ENCODE measurements around the gene ST3GAL3.

ST3GAL3 gene

GRCh38 chr1:43937179-43937865 lies 230.0 kb downstream of the ST3GAL3 start (continued):
- TF ChIP-seq ZNF16 (tag by site-specific recombination; IDR thresholded peaks at IDR 0.05; ENCODE audit: low read depth), result no peak
- TF ChIP-seq ZFP3 (tag by site-specific recombination; IDR thresholded peaks at IDR 0.05; ENCODE audit: low read depth), result no peak
- no peak for TF ChIP-seq AEBP2 (tag by site-specific recombination; IDR thresholded peaks at IDR 0.05; ENCODE audit: borderline replicate concordance)
- no peak for TF ChIP-seq MYNN (tag by site-specific recombination; IDR thresholded peaks at IDR 0.05; ENCODE audit: borderline replicate concordance)

GRCh38 chr1:43938383-43938782 lies 231.0 kb downstream of the ST3GAL3 start:
- peaks cover 3% of the 10 kb centered on the region; the same call in 1 of the 2 replicates for H3K4me1 ChIP-seq (ENCODE audit: control insufficient read depth, insufficient read depth, low read length)
- POLR2A ChIA-PET, result no interaction called here
- TF ChIP-seq GLIS2 (tag by site-specific recombination; IDR thresholded peaks at IDR 0.05) (no peak), MYNN (tag by site-specific recombination; IDR thresholded peaks at IDR 0.05; ENCODE audit: borderline replicate concordance) (no peak), ZNF571 (tag by site-specific recombination; IDR thresholded peaks at IDR 0.05) (no peak), ZNF157 (tag by site-specific recombination; IDR thresholded peaks at IDR 0.05) (no peak), ZNF391 (tag by site-specific recombination; IDR thresholded peaks at IDR 0.05; ENCODE audit: borderline replicate concordance, low read depth) (no peak), ZNF16 (tag by site-specific recombination; IDR thresholded peaks at IDR 0.05; ENCODE audit: low read depth) (no peak), KLF1 (tag by site-specific recombination; IDR thresholded peaks at IDR 0.05) (no peak), TRIM28 (IDR thresholded peaks at IDR 0.05; ENCODE audit: borderline replicate concordance, low read length) (no peak), ZBTB20 (tag by site-specific recombination; IDR thresholded peaks at IDR 0.05) (no peak), SETDB1 (IDR thresholded peaks at IDR 0.05; ENCODE audit: insufficient read length, low read length) (no peak)

GRCh38 chr1:43938892-43939587 lies 231.7 kb downstream of the ST3GAL3 start:
- Histone ChIP-seq H3K4me3 (ENCODE audit: low read depth, low read length) (no peak overlapping the region), H3K27ac (ENCODE audit: extremely low read depth, low read depth, low read length) (no peak overlapping the region), H3K36me3 (ENCODE audit: control insufficient read depth in 2 of 2, insufficient read depth in 1 of 2, low read length in 2 of 2) (peaks cover 0 to 9% of the 10 kb centered on the region in 2 experiments; a peak in 1 of 3 replicates), H3K4me1 (ENCODE audit: control insufficient read depth, insufficient read depth, low read length) (0 out of 2 replicates have a peak, but pooled peaks cover under 1% of the 10 kb centered on the region), H3K9me3 (ENCODE audit: control insufficient read depth, insufficient read depth, low read depth, low read length) (no peaks in the 10 kb centered on the region)
- TF ChIP-seq ZNF660 (tag by site-specific recombination; IDR thresholded peaks at IDR 0.05) (no peak), ZNF571 (tag by site-specific recombination; IDR thresholded peaks at IDR 0.05) (no peak), SP3 (tag by site-specific recombination; IDR thresholded peaks at IDR 0.05) (no peak), ZNF529 (tag by site-specific recombination; IDR thresholded peaks at IDR 0.05; ENCODE audit: insufficient replicate concordance) (no peak), ZNF548 (tag by site-specific recombination; IDR thresholded peaks at IDR 0.05) (no peak), ZSCAN5A (tag by site-specific recombination; IDR thresholded peaks at IDR 0.05) (no peak), RBAK (tag by site-specific recombination; IDR thresholded peaks at IDR 0.05) (no peak), ZNF394 (tag by site-specific recombination; IDR thresholded peaks at IDR 0.05; ENCODE audit: borderline replicate concordance) (no peak), ZNF280D (tag by site-specific recombination; IDR thresholded peaks at IDR 0.05) (no peak), ZBTB48 (tag by site-specific recombination; IDR thresholded peaks at IDR 0.05) (no peak), ZNF350 (tag by site-specific recombination; IDR thresholded peaks at IDR 0.05) (no peak), ZNF473 (tag by site-specific recombination; IDR thresholded peaks at IDR 0.05) (no peak)
- TF ChIP-seq, protein P1, sequence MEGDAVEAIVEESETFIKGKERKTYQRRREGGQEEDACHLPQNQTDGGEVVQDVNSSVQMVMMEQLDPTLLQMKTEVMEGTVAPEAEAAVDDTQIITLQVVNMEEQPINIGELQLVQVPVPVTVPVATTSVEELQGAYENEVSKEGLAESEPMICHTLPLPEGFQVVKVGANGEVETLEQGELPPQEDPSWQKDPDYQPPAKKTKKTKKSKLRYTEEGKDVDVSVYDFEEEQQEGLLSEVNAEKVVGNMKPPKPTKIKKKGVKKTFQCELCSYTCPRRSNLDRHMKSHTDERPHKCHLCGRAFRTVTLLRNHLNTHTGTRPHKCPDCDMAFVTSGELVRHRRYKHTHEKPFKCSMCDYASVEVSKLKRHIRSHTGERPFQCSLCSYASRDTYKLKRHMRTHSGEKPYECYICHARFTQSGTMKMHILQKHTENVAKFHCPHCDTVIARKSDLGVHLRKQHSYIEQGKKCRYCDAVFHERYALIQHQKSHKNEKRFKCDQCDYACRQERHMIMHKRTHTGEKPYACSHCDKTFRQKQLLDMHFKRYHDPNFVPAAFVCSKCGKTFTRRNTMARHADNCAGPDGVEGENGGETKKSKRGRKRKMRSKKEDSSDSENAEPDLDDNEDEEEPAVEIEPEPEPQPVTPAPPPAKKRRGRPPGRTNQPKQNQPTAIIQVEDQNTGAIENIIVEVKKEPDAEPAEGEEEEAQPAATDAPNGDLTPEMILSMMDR (tag by site-specific recombination; IDR thresholded peaks at IDR 0.05), result no peak
- CTCF ChIA-PET, result interaction anchor here (1.6 to 12.4 kb wide), 3 partner anchors 106 to 175 kb away, joined by 5 to 555 read pairs (median 9); no protein-coding TSS in a partner anchor
- POLR2A ChIA-PET, result interaction anchor here (0.7 kb wide), 1 partner anchor 548 kb away, joined by 5 read pairs; no protein-coding TSS in a partner anchor

More at GRCh38 chr1:43938383-43938782, 231.0 kb downstream of the ST3GAL3 start:
- CTCF ChIA-PET, result interaction anchor here (0.6 to 12.4 kb wide), 4 partner anchors 107 to 213 kb away, joined by 3 to 555 read pairs (median 7); no protein-coding TSS in a partner anchor
- peaks cover 0 to 9% of the 10 kb centered on the region in 2 experiments; a peak in 1 of 3 replicates for H3K36me3 ChIP-seq (ENCODE audit: control insufficient read depth in 2 of 2, insufficient read depth in 1 of 2, low read length in 2 of 2)
- no peaks in the 10 kb centered on the region for H3K9me3 ChIP-seq (ENCODE audit: control insufficient read depth, insufficient read depth, low read depth, low read length)
- no peak overlapping the region for H3K27ac ChIP-seq (ENCODE audit: extremely low read depth, low read depth, low read length)
- H3K4me3 ChIP-seq (ENCODE audit: low read depth, low read length), result no peak overlapping the region
